ENCODE data around the gene CHPF2.

- no peak for TF ChIP-seq CTCF (IDR thresholded peaks at IDR 0.05)
- TF ChIP-seq POLR2A (IDR thresholded peaks at IDR 0.05) = no peak
Observed at GRCh38 chr7:151244841-151245346, 12.6 kb downstream of the CHPF2 start.
